Pulmonary artery endothelial cell (primary cell): Measurements from ENCODE around the gene FAM72C. TPM values are rescaled to one million over a fixed set of nuclear protein-coding genes. Genes with fewer than 3 reads are reported as not detected.
"Not testable (repeated sequence)": the region's sequence is repeated elsewhere in the genome, so short reads cannot be mapped to it uniquely, and the experiment has no call there.

Source experiments
- DNase-seq: peaks from one replicate; pipeline ENCODE4 v3.0.0-alpha.2; 2011; ENCODE audit warnings: low read depth, low spot score
- total RNA-seq: library from RNA; depleted of rRNA; stranded (reverse); fragments of >200 nt; gene quantifications from 2 replicates; pipeline ENCODE4 v1.2.3, GENCODE V29; 2014

Gene FAM72C
- total RNA-seq, 1 donor from 2014 or later: 0.66 TPM

GRCh38 chr1:143913705-143914104, 58.1 kb downstream of the FAM72C start:
- not testable (repeated sequence) for DNase-seq
